K562 (cell line): ENCODE data around the gene LAG3. TPM values are rescaled to one million over a fixed set of nuclear protein-coding genes. Genes with fewer than 3 reads are reported as not detected.
A peak's percentile ranks its signal among the peaks of the same experiment; 100 is the strongest.

Experiments
- FIP1L1 ChIP-seq: fragments of 200-400 bp; formaldehyde crosslinking; IDR thresholded peaks from 2 replicates; pipeline ENCODE4 v1.6.1; 2018; ENCODE audit warnings: mild to moderate bottlenecking, low read depth, low read length; ENCODE audit not compliant: poor library complexity, severe bottlenecking
- FUS ChIP-seq: fragments of 200-400 bp; formaldehyde crosslinking; optimal IDR thresholded peaks from 2 replicates; pipeline ENCODE3; 2017; ENCODE audit warnings: low read depth, low read length
- HBP1 ChIP-seq: fragments of 450-650 bp; formaldehyde crosslinking; IDR thresholded peaks from 2 replicates; pipeline ENCODE4 v1.4.0; 2022; ENCODE audit warnings: missing genetic modification characterization
- HDAC2 ChIP-seq: fragments of 450-650 bp; IDR thresholded peaks from 2 replicates; pipeline ENCODE4 v1.6.1; 2016; ENCODE audit warnings: mild to moderate bottlenecking
- MCM5 ChIP-seq: fragments of 450-650 bp; IDR thresholded peaks from 2 replicates; pipeline ENCODE4 v1.6.1; 2016; ENCODE audit warnings: low read depth
- NCOA6 ChIP-seq: fragments of 450-650 bp; IDR thresholded peaks from 2 replicates; pipeline ENCODE4 v1.6.1; 2017; ENCODE audit warnings: mild to moderate bottlenecking
- NFYB ChIP-seq: IDR thresholded peaks from 2 replicates; pipeline ENCODE4 v1.6.1; 2011; ENCODE audit warnings: mild to moderate bottlenecking, moderate library complexity; ENCODE audit not compliant: insufficient read length; ENCODE audit errors: extremely low read depth
- PBX2 ChIP-seq, 2 experiments: IDR thresholded peaks in 1 of 2; conservative IDR thresholded peaks in 1 of 2; 2 replicates each; pipeline ENCODE4 v1.6.1; 2016; ENCODE audit warnings: low read depth in 2 of 2, mild to moderate bottlenecking in 1 of 2, missing compliant biosample characterization in 1 of 2, missing genetic modification characterization in 1 of 2, moderate library complexity in 1 of 2
- PHB2 ChIP-seq: fragments of 450-650 bp; IDR thresholded peaks from 2 replicates; pipeline ENCODE4 v1.6.1; 2017; ENCODE audit warnings: low read depth
- POLR2A ChIP-seq: fragments of 450-650 bp; conservative IDR thresholded peaks from 2 replicates; pipeline ENCODE4 v1.6.1; 2016
- POLR2H ChIP-seq: IDR thresholded peaks from 2 replicates; pipeline ENCODE4 v1.6.1; 2016; ENCODE audit warnings: missing genetic modification characterization, low read depth, mild to moderate bottlenecking, control low read depth, missing compliant biosample characterization, moderate library complexity
- RBM34 ChIP-seq: fragments of 200-400 bp; formaldehyde crosslinking; IDR thresholded peaks from 2 replicates; pipeline ENCODE4 v1.6.1; 2018; ENCODE audit warnings: low read length, borderline replicate concordance; ENCODE audit not compliant: insufficient read depth
- STAG1 ChIP-seq: sonication (generic); formaldehyde crosslinking; IDR thresholded peaks from 2 replicates; pipeline ENCODE4 v1.5.0; 2020; ENCODE audit warnings: missing genetic modification reagents, borderline replicate concordance
- TAF7 ChIP-seq: fragments of 450-650 bp; IDR thresholded peaks from 2 replicates; pipeline ENCODE4 v1.6.1; 2016; ENCODE audit warnings: missing genetic modification characterization, missing compliant biosample characterization
- TBP ChIP-seq: optimal IDR thresholded peaks from 2 replicates; pipeline ENCODE3; 2011; ENCODE audit warnings: low read depth, low read length, improper control_type of control experiment
- ZFX ChIP-seq: sonication (generic); formaldehyde crosslinking; IDR thresholded peaks from 2 replicates; pipeline ENCODE4 v1.8.0; 2022; ENCODE audit warnings: mild to moderate bottlenecking, missing genetic modification reagents, moderate library complexity
- ZNF274 ChIP-seq: IDR thresholded peaks from 2 replicates; pipeline ENCODE4 v1.6.1; 2011; ENCODE audit warnings: low read depth, mild to moderate bottlenecking, low read length, moderate library complexity, borderline replicate concordance
- ZNF592 ChIP-seq: fragments of 450-650 bp; IDR thresholded peaks from 2 replicates; pipeline ENCODE4 v1.6.1; 2017; ENCODE audit warnings: antibody characterized with exemption, mild to moderate bottlenecking
- ZNF696 ChIP-seq: fragments of 250-450 bp; sonication (Bioruptor Pico); conservative IDR thresholded peaks from 2 replicates; pipeline ENCODE4 v1.4.0; 2020; ENCODE audit warnings: mild to moderate bottlenecking, moderate library complexity
- ZNF77 ChIP-seq: fragments of 250-450 bp; sonication (Bioruptor Pico); IDR thresholded peaks from 2 replicates; pipeline ENCODE4 v1.5.0; 2020
- polyA plus RNA-seq, 8 experiments: library from polyadenylated mRNA; depleted of rRNA in 4 of 8; stranded (reverse) in 5 of 8; unstranded in 3 of 8; fragments of >200 nt; fragmentation: Nextera tagmentation in 2 of 8; fragmentation: Illumina TruSeq in 1 of 8; extraction: Ambion mirVana in 2 of 8; extraction: Trizol in 1 of 8; gene quantifications; 2 replicates each; pipeline versions ENCODE4 v1.2.1 to v1.2.3, GENCODE V29; 2011 to 2014; ENCODE audit warnings: inconsistent platforms in 1 of 8, missing spikeins in 1 of 8
- total RNA-seq, 7 experiments: library from RNA; depleted of rRNA in 6 of 7; stranded (reverse); fragments of >200 nt in 6 of 7; fragmentation: Illumina TruSeq in 2 of 7; extraction: Trizol in 2 of 7; gene quantifications; 2 replicates each; pipeline versions ENCODE4 v1.2.1 to v1.2.3, GENCODE V29; 2011 to 2021; ENCODE audit warnings: low replicate concordance in 1 of 7

The LAG3 gene
- total and polyA plus RNA-seq, 9 of the 15 experiments (the other 6 are each of a cell fraction or from before 2014, with no cell fraction given): 0.07 to 0.66 (median 0.09) TPM; not detected in 1

- TF ChIP-seq HBP1 (CRISPR knock-in tag) (no peak), HDAC2 (0 out of 2 replicates have a peak, but pooled peaks have one; percentile 61), NFYB (no peak), ZNF696 (CRISPR knock-in tag) (no peak), ZNF77 (CRISPR knock-in tag) (no peak), MCM5 (no peak), POLR2H (tag) (no peak), ZFX (peak; percentile 55), ZNF592 (peak; percentile 43), RBM34 (no peak), ZNF274 (no peak), PHB2 (no peak), TAF7 (tag) (no peak; the same call in 1 of the 2 replicates), FUS (no peak), TBP (no peak), FIP1L1 (peak; percentile 35), NCOA6 (no peak), PBX2 (CRISPR knock-in tag; IDR thresholded peaks at IDR 0.05; ENCODE audit: low read depth) (no peak), PBX2 (tag; conservative IDR thresholded peaks at IDR 0.05; ENCODE audit: low read depth) (no peak), STAG1 (CRISPR knock-in tag) (peak; percentile 46; the same call in 1 of the 2 replicates), POLR2A (peak; percentile 35; the same call in 1 of the 2 replicates)
These were observed 6.5 kb downstream of the LAG3 start (continued) for GRCh38 chr12:6778574-6779550.
